Natural killer cell (primary cell): ENCODE results near the gene H1-8. TPM values are rescaled to one million over a fixed set of nuclear protein-coding genes. Genes with fewer than 3 reads are reported as not detected.

Source experiments
- ATAC-seq, 3 donors: fragments of 150-1000 bp in 2 of 3; fragments of 200-7000 bp in 1 of 3; cut with Tn5 transposase; 1 replicate in 1 of 3; 2 replicates in 2 of 3; pipeline ENCODE4 v1.10.0; 2021; ENCODE audit warnings: mild to moderate bottlenecking in 2 of 3, moderate library complexity in 2 of 3
- DNase-seq, 2 donors: peaks; one replicate each; pipeline versions ENCODE4 v3.0.0 to v3.0.0-alpha.2; 2013 to 2021; ENCODE audit warnings: mixed read lengths in 1 of 2
- H3K27ac ChIP-seq: one replicate; pipeline ENCODE4 v1.5.1; 2013; ENCODE audit warnings: mild to moderate bottlenecking, low read length
- H3K27me3 ChIP-seq: one replicate; pipeline ENCODE4 v1.6.1; 2013; ENCODE audit warnings: low read length; ENCODE audit not compliant: control insufficient read depth, insufficient read depth
- H3K36me3 ChIP-seq: one replicate; pipeline ENCODE4 v1.6.1; 2013; ENCODE audit warnings: low read length; ENCODE audit not compliant: control insufficient read depth, insufficient read depth
- H3K4me1 ChIP-seq: one replicate; pipeline ENCODE4 v1.6.1; 2013; ENCODE audit warnings: low read length; ENCODE audit not compliant: control insufficient read depth, insufficient read depth
- H3K4me3 ChIP-seq: one replicate; pipeline ENCODE4 v1.5.1; 2013; ENCODE audit warnings: low read length
- H3K9me3 ChIP-seq: one replicate; pipeline ENCODE4 v1.6.1; 2013; ENCODE audit warnings: low read length; ENCODE audit not compliant: control insufficient read depth, insufficient read depth
- H3K27ac Mint-ChIP-seq, 2 donors: one replicate each; pipeline ENCODE4 v1.8.0; 2022; ENCODE audit warnings: mild to moderate bottlenecking in 2 of 2, mixed read lengths in 2 of 2, moderate library complexity in 1 of 2
- H3K27me3 Mint-ChIP-seq, 2 donors: one replicate each; pipeline ENCODE4 v1.8.0; 2022; ENCODE audit warnings: low read depth in 2 of 2, mixed read lengths in 2 of 2
- H3K36me3 Mint-ChIP-seq: one replicate; pipeline ENCODE4 v1.8.0; 2022; ENCODE audit warnings: mixed read lengths
- H3K4me1 Mint-ChIP-seq, 2 donors: one replicate each; pipeline ENCODE4 v1.8.0; 2022; ENCODE audit warnings: mixed read lengths in 2 of 2
- H3K4me3 Mint-ChIP-seq: one replicate; pipeline ENCODE4 v1.8.0; 2022; ENCODE audit warnings: mild to moderate bottlenecking, moderate library complexity, mixed read lengths
- H3K9me3 Mint-ChIP-seq, 2 donors: one replicate each; pipeline ENCODE4 v1.8.0; 2022; ENCODE audit warnings: mixed read lengths in 2 of 2
- CTCF ChIP-seq: fragments of 200-600 bp; IDR thresholded peaks from one replicate; pipeline ENCODE4 v1.8.0; 2022; ENCODE audit warnings: antibody characterized with exemption
- WGBS: methylation state at CpG from one replicate; pipeline ENCODE4 v1.1.7; 2013; ENCODE audit warnings: missing lambda C conversion rate; ENCODE audit not compliant: insufficient coverage; 5-methylcytosine and 5-hydroxymethylcytosine counted together
- intact Hi-C: fragments of 100-400 bp; cut with micrococcal nuclease; formaldehyde crosslinking; loops from one replicate; pipeline ENCODE4 v1.14.2; 2022
- total RNA-seq, 4 donors: library from RNA; stranded (reverse); fragments of 120-200 nt in 1 of 4; gene quantifications; one replicate each; pipeline versions ENCODE4 v1.2.3 to v1.2.4, GENCODE V29; 2013 to 2022

Gene H1-8
- total RNA-seq, 3 donors from 2014 or later (not counting 1 experiment from before 2014, with no cell fraction given), result not detected

GRCh38 chr3:129576514-129577352 lies 33.8 kb downstream of the H1-8 start:
- Mint-ChIP-seq H3K27ac (peak overlapping the region; percentile 89 to 90), H3K9me3 (no peaks in the 10 kb centered on the region), H3K4me1 (peaks cover 50 to 69% of the 10 kb centered on the region in 2 donors), H3K36me3 (no peaks in the 10 kb centered on the region), H3K27me3 (no peaks in the 10 kb centered on the region), H3K4me3 (peak overlapping the region; percentile 62)
- Histone ChIP-seq H3K9me3 (no peaks in the 10 kb centered on the region), H3K27ac (peak overlapping the region; percentile 86), H3K36me3 (peaks cover 7% of the 10 kb centered on the region), H3K4me1 (peaks cover 66% of the 10 kb centered on the region), H3K4me3 (no peak overlapping the region), H3K27me3 (no peaks in the 10 kb centered on the region)
- intact Hi-C loops, result loop anchor here (2.0 to 5.0 kb wide), 2 partner anchors 16 to 36 kb away; no protein-coding TSS in a partner anchor
- no peak for TF ChIP-seq CTCF
- WGBS, result 33% methylated on average over 18 of the region's 18 CpGs
- peak; percentile 68 to 89 for DNase-seq
- ATAC-seq, result peak; percentile 83 to 90 (median 85)

- peak in 1 of 3 donors; percentile 2 for ATAC-seq
- peak in 1 of 2 donors; percentile 33 for DNase-seq
- Mint-ChIP-seq H3K36me3 (no peaks in the 10 kb centered on the region), H3K4me1 (peaks cover 45 to 65% of the 10 kb centered on the region in 2 donors), H3K9me3 (no peaks in the 10 kb centered on the region), H3K27ac (peak overlapping the region; percentile 89 to 90), H3K27me3 (no peaks in the 10 kb centered on the region), H3K4me3 (peak overlapping the region; percentile 62)
- Histone ChIP-seq H3K27ac (peak overlapping the region; percentile 86), H3K4me1 (peaks cover 66% of the 10 kb centered on the region), H3K9me3 (no peaks in the 10 kb centered on the region), H3K36me3 (peaks cover 7% of the 10 kb centered on the region), H3K27me3 (no peaks in the 10 kb centered on the region), H3K4me3 (no peak overlapping the region)
- no peak for TF ChIP-seq CTCF
- intact Hi-C loops, result loop anchor here (2.0 to 5.0 kb wide), 2 partner anchors 15 to 35 kb away; no protein-coding TSS in a partner anchor
- 26% methylated on average over 17 of the region's 17 CpGs for WGBS
Measured at GRCh38 chr3:129577366-129577765, 34.4 kb downstream of the H1-8 start.

- intact Hi-C loops, result loop anchor here (2.0 to 5.0 kb wide), 2 partner anchors 15 to 34 kb away; no protein-coding TSS in a partner anchor
- no peaks in the 10 kb centered on the region for H3K36me3 Mint-ChIP-seq
- H3K27ac ChIP-seq, result peak overlapping the region; percentile 86
- 16% methylated on average over 17 of the region's 21 CpGs for WGBS
- H3K27ac Mint-ChIP-seq, result peak overlapping the region; percentile 75 to 89
- no peaks in the 10 kb centered on the region for H3K27me3 Mint-ChIP-seq
- peaks cover 66% of the 10 kb centered on the region for H3K4me1 ChIP-seq
- no peak overlapping the region for H3K4me3 ChIP-seq
- peaks cover 7% of the 10 kb centered on the region for H3K36me3 ChIP-seq
- TF ChIP-seq CTCF, result no peak
- DNase-seq (peak in 1 of 2 donors; percentile 48), ATAC-seq (peak; percentile 10 to 43 (median 25))
- no peaks in the 10 kb centered on the region for H3K27me3 ChIP-seq
- no peaks in the 10 kb centered on the region for H3K9me3 Mint-ChIP-seq
- H3K9me3 ChIP-seq, result no peaks in the 10 kb centered on the region
- H3K4me3 Mint-ChIP-seq, result peak overlapping the region; percentile 76
- H3K4me1 Mint-ChIP-seq, result peaks cover 42 to 61% of the 10 kb centered on the region in 2 donors
Measured at GRCh38 chr3:129577925-129578786, 35.2 kb downstream of the H1-8 start.
